ENCODE results near the gene CTDSPL. TPM values are rescaled to one million over a fixed set of nuclear protein-coding genes. Genes with fewer than 3 reads are reported as not detected.

The CTDSPL gene
- total RNA-seq, 4 donors from 2014 or later = 78.9 to 130 (median 111) TPM

- H3K4me1 ChIP-seq = peaks cover 26% of the 10 kb centered on the region
- peaks cover 61% of the 10 kb centered on the region for H3K36me3 ChIP-seq
- H3K27ac ChIP-seq = no peak overlapping the region
- 88% methylated on average over 4 of the region's 19 CpGs for WGBS
- no peaks in the 10 kb centered on the region for H3K9me3 ChIP-seq
- H3K4me3 ChIP-seq = no peak overlapping the region
- DNase-seq (ENCODE audit: low spot score in 2 of 2) = no peak
- H3K27me3 ChIP-seq = no peaks in the 10 kb centered on the region
- TF ChIP-seq POLR2A (IDR thresholded peaks at IDR 0.05) = no peak
- TF ChIP-seq POLR2AphosphoS5 (IDR thresholded peaks at IDR 0.05) = no peak
- TF ChIP-seq, protein P1, sequence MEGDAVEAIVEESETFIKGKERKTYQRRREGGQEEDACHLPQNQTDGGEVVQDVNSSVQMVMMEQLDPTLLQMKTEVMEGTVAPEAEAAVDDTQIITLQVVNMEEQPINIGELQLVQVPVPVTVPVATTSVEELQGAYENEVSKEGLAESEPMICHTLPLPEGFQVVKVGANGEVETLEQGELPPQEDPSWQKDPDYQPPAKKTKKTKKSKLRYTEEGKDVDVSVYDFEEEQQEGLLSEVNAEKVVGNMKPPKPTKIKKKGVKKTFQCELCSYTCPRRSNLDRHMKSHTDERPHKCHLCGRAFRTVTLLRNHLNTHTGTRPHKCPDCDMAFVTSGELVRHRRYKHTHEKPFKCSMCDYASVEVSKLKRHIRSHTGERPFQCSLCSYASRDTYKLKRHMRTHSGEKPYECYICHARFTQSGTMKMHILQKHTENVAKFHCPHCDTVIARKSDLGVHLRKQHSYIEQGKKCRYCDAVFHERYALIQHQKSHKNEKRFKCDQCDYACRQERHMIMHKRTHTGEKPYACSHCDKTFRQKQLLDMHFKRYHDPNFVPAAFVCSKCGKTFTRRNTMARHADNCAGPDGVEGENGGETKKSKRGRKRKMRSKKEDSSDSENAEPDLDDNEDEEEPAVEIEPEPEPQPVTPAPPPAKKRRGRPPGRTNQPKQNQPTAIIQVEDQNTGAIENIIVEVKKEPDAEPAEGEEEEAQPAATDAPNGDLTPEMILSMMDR (IDR thresholded peaks at IDR 0.05) = no peak
- TF ChIP-seq EP300 (IDR thresholded peaks at IDR 0.05) = no peak
Measured at GRCh38 chr3:38008191-38008701, 146.6 kb downstream of the CTDSPL start.

DNA sequence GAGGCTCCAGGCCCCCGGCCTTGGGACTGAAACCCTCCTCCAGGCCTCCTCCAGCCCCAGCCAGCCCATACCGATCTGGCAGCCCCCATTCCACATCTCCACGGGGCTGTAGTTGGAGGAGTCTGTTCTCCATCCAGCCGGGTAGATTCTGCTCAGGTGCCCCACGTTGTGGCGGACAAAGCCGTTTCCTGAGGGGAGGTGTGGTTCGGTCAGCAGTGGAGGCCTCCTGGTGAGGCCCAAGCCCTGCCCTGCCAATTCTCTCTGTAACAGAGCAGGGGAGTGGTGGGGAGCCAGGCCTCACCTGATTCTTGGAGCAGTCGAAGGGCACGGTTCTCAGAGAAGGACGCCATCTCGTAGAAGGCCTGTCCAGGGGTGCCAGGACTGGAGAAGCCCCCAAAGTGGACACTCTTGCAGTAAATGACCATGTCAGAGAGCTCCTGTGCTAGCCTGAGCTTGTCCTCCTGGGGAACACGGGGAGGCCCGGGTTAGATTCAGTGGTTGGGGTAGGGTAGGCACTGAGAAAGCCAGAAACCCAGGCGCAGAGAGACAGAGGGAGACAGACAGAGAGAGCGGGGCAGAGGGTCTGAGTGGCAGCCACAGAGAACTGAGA lies 147.4 kb downstream of the CTDSPL start:
- H3K36me3 ChIP-seq = peaks cover 68% of the 10 kb centered on the region
- H3K27ac ChIP-seq = no peak overlapping the region

GRCh38 chr3:38009807-38010591 lies 148.3 kb downstream of the CTDSPL start:
- 92% methylated on average over 14 of the region's 27 CpGs for WGBS
- H3K27me3 ChIP-seq = no peaks in the 10 kb centered on the region
- no peaks in the 10 kb centered on the region for H3K9me3 ChIP-seq
- DNase-seq (ENCODE audit: low spot score in 2 of 2) = no peak
- no peak overlapping the region for H3K4me3 ChIP-seq
- H3K36me3 ChIP-seq = peaks cover 76% of the 10 kb centered on the region
- H3K4me1 ChIP-seq = peaks cover 11% of the 10 kb centered on the region
- TF ChIP-seq POLR2AphosphoS5 (IDR thresholded peaks at IDR 0.05) (no peak), EP300 (IDR thresholded peaks at IDR 0.05) (no peak), POLR2A (IDR thresholded peaks at IDR 0.05) (no peak)
- TF ChIP-seq, protein P1 (IDR thresholded peaks at IDR 0.05) = no peak
- no peak overlapping the region for H3K27ac ChIP-seq

More for the DNA sequence above, 147.4 kb downstream of the CTDSPL start:
- DNase-seq (ENCODE audit: low spot score in 2 of 2) = no peak
- Histone ChIP-seq H3K9me3 (no peaks in the 10 kb centered on the region), H3K4me1 (peaks cover 21% of the 10 kb centered on the region), H3K27me3 (no peaks in the 10 kb centered on the region), H3K4me3 (no peak overlapping the region)
- TF ChIP-seq EP300 (IDR thresholded peaks at IDR 0.05) (no peak), POLR2AphosphoS5 (IDR thresholded peaks at IDR 0.05) (no peak), POLR2A (IDR thresholded peaks at IDR 0.05) (no peak)
- TF ChIP-seq, protein P1 (IDR thresholded peaks at IDR 0.05) = no peak
- WGBS = 87% methylated on average over 10 of the region's 16 CpGs

- H3K4me1 ChIP-seq = peaks cover under 1% of the 10 kb centered on the region
- H3K36me3 ChIP-seq = peaks cover 81% of the 10 kb centered on the region
- no peak overlapping the region for H3K27ac ChIP-seq
- TF ChIP-seq POLR2A (IDR thresholded peaks at IDR 0.05) (no peak), POLR2AphosphoS5 (IDR thresholded peaks at IDR 0.05) (no peak), EP300 (IDR thresholded peaks at IDR 0.05) (no peak)
- TF ChIP-seq, protein P1 (IDR thresholded peaks at IDR 0.05) = no peak
- H3K4me3 ChIP-seq = no peak overlapping the region
- DNase-seq (ENCODE audit: low spot score in 2 of 2) = no peak
- H3K27me3 ChIP-seq = no peaks in the 10 kb centered on the region
- no peaks in the 10 kb centered on the region for H3K9me3 ChIP-seq
- 92% methylated on average over 16 of the region's 21 CpGs for WGBS
Measured at GRCh38 chr3:38011111-38011510, 149.4 kb downstream of the CTDSPL start.

- H3K9me3 ChIP-seq = no peaks in the 10 kb centered on the region
- H3K27ac ChIP-seq = no peak overlapping the region
- peaks cover 78% of the 10 kb centered on the region for H3K36me3 ChIP-seq
- 62% methylated on average over 3 of the region's 3 CpGs for WGBS
- no peak overlapping the region for H3K4me3 ChIP-seq
- TF ChIP-seq POLR2AphosphoS5 (IDR thresholded peaks at IDR 0.05) = no peak
- no peak for TF ChIP-seq EP300 (IDR thresholded peaks at IDR 0.05)
- no peak for TF ChIP-seq POLR2A (IDR thresholded peaks at IDR 0.05)
- H3K27me3 ChIP-seq = no peaks in the 10 kb centered on the region
- DNase-seq (ENCODE audit: low spot score in 2 of 2) = no peak
- H3K4me1 ChIP-seq = no peaks in the 10 kb centered on the region
Measured at GRCh38 chr3:38015485-38015884, 153.8 kb downstream of the CTDSPL start.

All from suprapubic skin (tissue), 4 donors.